Measurements from ENCODE around the gene FPGS.
"Not testable (repeated sequence)": the region's sequence is repeated elsewhere in the genome, so short reads cannot be mapped to it uniquely, and the experiment has no call there.

Gene FPGS

GRCh38 chr9:127841087-127841835, 38.6 kb downstream of the FPGS start:
- DNase-seq = no peak

- no peak for DNase-seq
Measured at GRCh38 chr9:127844821-127845359, 42.2 kb downstream of the FPGS start.

DNA sequence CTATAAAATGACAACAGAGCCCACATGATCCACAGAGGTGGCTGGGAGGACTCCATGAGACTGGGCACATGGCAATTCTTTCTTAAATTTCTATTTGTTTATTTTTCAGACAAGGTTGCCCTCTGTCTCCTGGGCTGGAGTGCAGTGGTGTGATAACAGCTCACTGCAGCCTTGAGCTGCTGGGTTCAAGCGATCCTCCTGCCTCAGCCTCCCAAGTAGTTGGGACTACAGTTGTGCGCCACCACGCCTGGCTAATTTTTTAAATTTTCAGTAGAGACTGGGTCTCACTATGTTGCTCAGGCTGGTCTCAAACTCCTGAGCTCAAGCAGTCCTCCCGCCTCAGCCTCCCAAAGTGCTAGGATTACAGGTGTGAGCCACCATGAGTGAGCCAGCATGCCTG, 42.9 kb downstream of the FPGS start:
- DNase-seq = not testable (repeated sequence)

GRCh38 chr9:127846443-127847177, 43.9 kb downstream of the FPGS start:
- no peak for DNase-seq

- DNase-seq = no peak
Measured at GRCh38 chr9:127847178-127847510, 44.5 kb downstream of the FPGS start.

GRCh38 chr9:127847833-127848755, 45.4 kb downstream of the FPGS start:
- DNase-seq = no peak

DNA sequence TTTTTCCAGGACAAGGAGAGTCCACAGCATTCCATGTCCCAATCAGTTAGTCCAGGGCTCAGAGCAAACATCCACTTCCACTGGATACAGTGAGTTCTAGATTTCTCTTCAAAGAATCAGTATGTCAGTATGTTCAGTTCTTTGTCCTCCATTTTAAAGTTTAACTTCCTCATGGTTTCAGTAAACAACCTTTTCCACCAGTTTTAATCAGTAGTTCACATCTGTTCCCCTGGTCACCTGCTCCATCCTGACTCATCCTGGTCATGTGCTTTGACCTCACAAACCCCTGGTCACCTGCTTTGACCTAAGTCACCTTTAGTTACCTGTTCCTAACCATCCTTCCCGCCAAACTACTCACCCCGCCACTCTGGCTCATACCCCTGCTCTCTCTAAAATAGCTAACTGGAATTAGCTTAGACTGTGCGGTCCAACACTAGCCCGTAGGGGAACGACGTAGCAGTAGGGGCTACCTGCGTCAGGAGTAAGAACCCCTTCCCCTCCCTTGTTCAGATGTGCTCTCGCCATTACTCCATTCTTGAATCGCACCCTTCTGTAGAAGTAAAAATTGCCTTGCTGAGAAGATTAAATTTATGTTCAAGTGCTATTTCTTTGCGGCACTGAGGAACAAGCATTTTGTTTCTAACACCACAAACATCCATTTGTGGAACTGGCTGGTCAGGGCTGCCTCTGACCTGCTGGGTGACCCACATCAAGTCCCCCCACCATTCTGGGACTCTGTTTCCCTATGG, 46.2 kb downstream of the FPGS start:
- no peak for DNase-seq

DNA sequence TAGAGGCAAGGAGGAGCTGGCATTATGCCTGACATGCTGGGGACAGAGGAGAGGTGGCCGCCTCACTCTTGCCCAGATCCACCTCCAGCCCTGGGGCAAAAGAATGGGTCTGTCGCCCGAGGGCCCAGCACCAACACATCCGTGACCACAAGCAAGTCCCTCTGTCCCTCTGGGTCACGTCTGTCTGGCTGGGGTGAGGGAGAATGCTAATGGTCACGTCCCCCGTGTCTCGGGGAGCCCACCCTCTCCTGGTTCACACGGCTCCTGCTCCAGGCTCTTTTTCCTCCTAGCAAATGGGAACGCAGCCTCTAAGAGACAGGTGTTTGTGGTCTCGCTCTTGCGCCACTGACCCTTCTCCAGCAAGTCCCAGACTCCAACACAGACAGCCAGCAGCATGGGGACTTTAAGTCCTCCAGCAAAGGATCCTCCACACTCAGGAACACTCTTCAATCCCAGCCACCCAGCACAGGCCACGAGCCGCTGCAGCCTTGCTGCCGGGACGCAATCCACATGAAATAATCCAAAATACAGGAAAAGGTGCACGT, 47.7 kb downstream of the FPGS start:
- no peak for DNase-seq

DNA sequence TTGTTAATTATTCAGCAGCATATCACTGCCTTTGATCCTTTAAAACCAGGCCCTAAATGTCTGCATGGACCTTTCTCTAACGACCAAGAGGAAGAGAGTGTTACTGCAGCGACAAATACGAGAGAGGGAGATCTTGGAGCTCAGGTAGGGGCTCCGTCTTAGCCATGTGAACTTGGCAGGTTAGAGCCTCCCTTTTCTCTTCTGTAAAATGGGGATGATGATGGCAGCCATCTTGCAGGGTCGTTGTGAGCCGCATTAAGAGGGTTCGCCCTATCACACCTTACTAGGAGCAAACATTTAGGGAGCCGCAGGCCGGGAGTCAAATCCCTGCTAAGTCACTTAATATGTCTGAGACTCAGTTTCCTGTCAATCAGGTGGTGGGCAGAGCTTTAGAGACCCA, 50.1 kb downstream of the FPGS start:
- no peak for DNase-seq

DNA sequence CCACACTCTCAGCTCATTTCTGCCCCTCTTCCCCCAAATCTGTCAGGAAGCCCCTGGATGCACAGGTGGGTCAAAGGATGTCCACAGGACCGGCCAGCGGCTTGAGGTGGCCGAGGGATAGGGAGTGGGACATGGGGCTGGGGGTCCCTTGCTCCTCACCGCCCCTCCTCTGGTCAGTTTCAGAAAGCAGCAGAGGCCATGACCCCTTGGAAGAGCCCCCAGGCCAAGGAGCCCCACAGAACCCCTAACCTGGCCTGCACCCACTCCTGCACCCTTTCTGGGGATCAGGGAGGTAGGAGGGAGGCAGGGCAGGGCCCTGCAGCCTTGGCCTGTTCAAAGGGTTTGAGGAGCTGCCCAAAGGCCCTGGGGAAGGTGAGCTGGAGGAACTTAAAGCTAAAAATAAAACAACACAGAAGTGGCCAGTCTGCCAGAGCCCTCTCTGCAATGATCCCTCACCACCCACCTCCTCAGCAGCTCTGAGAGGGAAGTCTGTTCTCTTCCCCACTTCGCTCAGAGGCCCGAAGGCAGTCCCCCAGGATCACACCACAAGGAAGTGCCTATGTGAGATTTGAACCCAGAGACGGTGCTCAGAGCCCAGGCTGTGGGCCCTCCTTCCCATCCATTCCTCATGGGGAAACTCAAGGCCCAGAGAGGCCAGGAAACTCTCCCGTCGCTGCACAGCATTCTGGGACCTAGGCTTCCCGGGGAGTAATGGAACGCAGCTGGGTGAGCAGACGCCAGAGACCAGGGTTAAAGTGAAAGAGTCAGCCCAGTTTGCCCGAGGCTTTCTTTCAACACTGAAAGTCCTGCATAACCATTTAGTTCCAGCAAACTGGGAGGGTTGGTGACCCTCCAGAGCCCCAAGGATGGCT, 50.9 kb downstream of the FPGS start:
- DNase-seq = no peak

DNA sequence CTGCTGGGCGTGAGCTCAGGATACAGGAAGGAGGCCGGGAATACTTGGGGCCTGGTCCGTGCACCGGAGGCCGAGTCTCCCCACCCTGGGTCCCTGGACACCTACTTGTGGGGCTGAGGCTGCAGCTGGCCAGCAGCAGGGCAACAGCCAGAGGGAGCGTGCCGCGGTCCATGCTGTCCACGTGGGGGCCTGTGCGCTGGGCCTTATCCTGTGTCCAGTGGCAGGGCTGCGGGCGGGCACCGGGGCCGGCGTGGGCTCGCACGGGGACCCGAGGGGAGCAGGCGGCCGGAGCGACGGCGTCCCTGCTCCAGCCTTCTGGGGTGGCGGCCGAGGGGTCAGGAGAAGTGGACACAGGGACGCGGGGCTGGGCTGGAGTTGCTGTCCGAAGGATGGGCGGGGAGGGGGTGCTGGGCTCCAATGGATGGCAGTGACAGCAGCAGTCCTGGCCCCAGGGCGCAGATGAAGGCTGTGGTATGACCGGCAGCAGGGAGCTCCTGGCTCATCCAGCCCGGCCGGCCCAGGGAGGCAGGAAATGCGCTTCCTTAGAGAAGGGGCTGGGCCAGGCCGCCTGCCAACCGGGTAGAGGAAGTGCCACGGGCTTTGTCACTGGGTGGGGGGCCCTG, 51.6 kb downstream of the FPGS start, which contains the start of gene ENG:
Gene ENG, minus strand, starts transcription at position 475 of the 623 bp plus-strand sequence. Its CDS starts 303 bp downstream, at position 172.
- DNase-seq = no peak

DNA sequence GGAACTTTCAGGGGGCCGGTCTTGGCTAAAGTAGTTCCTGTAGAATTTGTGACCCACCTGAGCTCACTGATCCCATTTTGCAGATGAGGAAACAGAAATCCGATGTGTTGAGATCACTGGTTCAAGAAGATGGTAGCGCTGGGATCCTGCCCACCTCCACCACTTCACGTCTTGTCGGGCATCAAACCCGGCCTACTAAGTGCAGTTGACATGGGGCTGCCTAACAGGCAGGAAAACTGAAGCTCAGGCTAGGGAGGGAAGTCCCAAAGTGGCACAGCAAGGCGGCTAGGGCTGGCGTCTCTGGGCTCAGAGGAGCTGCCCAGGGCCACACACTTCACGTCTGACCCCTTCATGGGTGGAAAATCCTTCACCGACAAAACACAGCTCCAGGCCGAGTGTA, 52.3 kb downstream of the FPGS start:
- no peak for DNase-seq

GRCh38 chr9:127855522-127855921, 52.8 kb downstream of the FPGS start:
- DNase-seq = no peak

- DNase-seq = no peak
Measured at GRCh38 chr9:127856094-127856728, 53.5 kb downstream of the FPGS start.

GRCh38 chr9:127856729-127857116, 54.0 kb downstream of the FPGS start:
- no peak for DNase-seq

- DNase-seq = no peak
Measured at GRCh38 chr9:127857278-127857677, 54.6 kb downstream of the FPGS start.

DNA sequence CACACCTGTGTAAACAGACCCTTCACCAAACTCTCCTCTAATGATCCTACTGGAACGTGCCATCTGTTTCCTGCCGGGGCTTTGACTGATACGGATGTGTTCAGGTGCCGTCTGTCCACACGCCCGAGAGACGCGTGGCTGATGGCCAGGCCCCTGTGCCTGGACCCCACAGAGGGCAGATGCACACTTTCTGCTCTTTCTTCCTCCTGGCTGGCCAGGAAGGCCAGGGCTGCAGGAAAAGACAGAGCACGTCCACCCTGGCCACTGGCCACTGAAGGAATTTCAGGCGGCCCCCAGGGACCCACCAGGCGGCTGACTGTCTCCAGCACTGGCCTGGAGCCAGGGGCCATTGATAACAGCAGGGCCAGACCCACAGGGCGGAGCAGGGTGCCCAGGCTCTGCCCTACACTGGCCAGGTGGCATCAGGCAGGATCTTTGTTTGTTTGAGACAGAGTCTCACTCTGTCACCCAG, 55.4 kb downstream of the FPGS start:
- no peak for DNase-seq

- no peak for DNase-seq
Measured at GRCh38 chr9:127860260-127860659, 57.6 kb downstream of the FPGS start.

GRCh38 chr9:127860779-127861178, 58.1 kb downstream of the FPGS start:
- no peak for DNase-seq

Data from activated T-cell treated with anti-CD3 and anti-CD28 coated beads, Interleukin-2, amount 50 U/mL, for 1 hour (primary cell).